GM12878 (cell line): Measurements from ENCODE around the gene ITIH1. TPM values are rescaled to one million over a fixed set of nuclear protein-coding genes. Genes with fewer than 3 reads are reported as not detected.

Experiments
- ATAC-seq: fragments of 200-7000 bp; cut with Tn5 transposase; 3 replicates; pipeline ENCODE4 v1.9.1; 2020; ENCODE audit warnings: mild to moderate bottlenecking, moderate library complexity
- BruUV-seq: library from RNA; stranded (reverse); fragments of 400-500 nt; replicated peaks from 2 replicates; lab custom pipeline; 2021; lab: Mats Ljungman, UMichigan
- CTCF ChIA-PET: fragments of 300-600 bp; sonication (Branson Sonifier 250); formaldehyde crosslinking; extraction: SDS; loops from one replicate; lab custom pipeline; 2021; ENCODE audit warnings: inconsistent platforms; lab: Yijun Ruan, JAX
- POLR2A ChIA-PET: fragments of 350-600 bp; formaldehyde crosslinking; extraction: SDS; loops from one replicate; lab custom pipeline; 2021; ENCODE audit warnings: inconsistent platforms; lab: Charles Lee
- RAD21 ChIA-PET: fragments of 300-600 bp; sonication (Branson Sonifier 250); formaldehyde crosslinking; loops from one replicate; lab custom pipeline; 2023; ENCODE audit warnings: antibody characterized with exemption; ENCODE audit not compliant: unreplicated experiment; lab: Charles Lee
- SMC1A ChIA-PET: fragments of 300-600 bp; sonication (Branson Sonifier 250); formaldehyde crosslinking; loops from one replicate; lab custom pipeline; 2023; ENCODE audit not compliant: unreplicated experiment, uncharacterized antibody; lab: Charles Lee
- DNase-seq: peaks from one replicate; pipeline ENCODE4 v3.0.0-alpha.2; 2011; ENCODE audit warnings: low read depth, low spot score
- FAIRE-seq: peaks from 3 replicates; lab custom pipeline; 2011; peaks lifted over from hg19 to GRCh38; lab: Jason Lieb, UNC
- H2AFZ ChIP-seq: 2 replicates; pipeline ENCODE4 v1.6.0; 2011; ENCODE audit warnings: low read depth, low read length, control low read depth; ENCODE audit not compliant: control insufficient read depth
- H3K27ac ChIP-seq: 2 replicates; pipeline ENCODE4 v1.5.1; 2011; ENCODE audit warnings: control low read depth; ENCODE audit not compliant: control insufficient read depth, insufficient read depth
- H3K27me3 ChIP-seq, 2 experiments: replicated peaks in 1 of 2; 2 replicates each; pipeline versions ENCODE4 v1.6.0 to v1.6.1; 2011; ENCODE audit warnings: low read length in 1 of 2; ENCODE audit not compliant: control insufficient read depth in 2 of 2, insufficient read depth in 2 of 2
- H3K36me3 ChIP-seq, 2 experiments: 2 replicates each; pipeline ENCODE4 v1.5.1; 2011; ENCODE audit warnings: low read length in 1 of 2; ENCODE audit not compliant: control insufficient read depth in 2 of 2, insufficient read depth in 2 of 2
- H3K4me1 ChIP-seq: 2 replicates; pipeline ENCODE4 v1.6.1; 2011; ENCODE audit warnings: mild to moderate bottlenecking, low read length, moderate library complexity, mixed read lengths; ENCODE audit not compliant: control insufficient read depth, insufficient read depth
- H3K4me2 ChIP-seq: 2 replicates; pipeline ENCODE4 v1.6.0; 2011; ENCODE audit warnings: control low read depth; ENCODE audit not compliant: control insufficient read depth, insufficient read depth
- H3K4me3 ChIP-seq: fragments of 200-600 bp; sonication (generic); 2 replicates; pipeline ENCODE4 v1.5.1; 2016
- H3K79me2 ChIP-seq: 2 replicates; pipeline ENCODE4 v1.6.0; 2011; ENCODE audit warnings: low read length; ENCODE audit not compliant: control insufficient read depth, insufficient read depth
- H3K9ac ChIP-seq: 2 replicates; pipeline ENCODE4 v1.8.0; 2011; ENCODE audit warnings: low read length, control low read depth, mixed read lengths; ENCODE audit not compliant: control insufficient read depth, insufficient read depth
- H3K9me3 ChIP-seq: replicated peaks from 3 replicates; pipeline ENCODE4 v1.5.1; 2011; ENCODE audit warnings: mild to moderate bottlenecking, low read length; ENCODE audit not compliant: control insufficient read depth, insufficient read depth
- H4K20me1 ChIP-seq: 2 replicates; pipeline ENCODE4 v1.6.0; 2011; ENCODE audit not compliant: control insufficient read depth, insufficient read depth
- EGR1 ChIP-seq, 2 experiments: IDR thresholded peaks; 1 replicate in 1 of 2; 2 replicates in 1 of 2; pipeline ENCODE4 v1.6.1; 2011 to 2012; ENCODE audit warnings: low read depth in 2 of 2, low read length in 2 of 2, borderline replicate concordance in 1 of 2, mild to moderate bottlenecking in 1 of 2, moderate library complexity in 1 of 2
- ESRRA ChIP-seq: IDR thresholded peaks from 2 replicates; pipeline ENCODE4 v1.6.1; 2012; ENCODE audit warnings: mild to moderate bottlenecking, low read length, improper control_type of control experiment
- IKZF1 ChIP-seq: fragments of 450-650 bp; conservative IDR thresholded peaks from 2 replicates; pipeline ENCODE4 v1.6.1; 2017; ENCODE audit warnings: antibody characterized with exemption, mild to moderate bottlenecking
- NFIC ChIP-seq: IDR thresholded peaks from 2 replicates; pipeline ENCODE4 v1.6.1; 2012; ENCODE audit warnings: low read depth, mild to moderate bottlenecking, inconsistent platforms, low read length, moderate library complexity
- RBBP5 ChIP-seq: fragments of 200-600 bp; sonication (generic); conservative IDR thresholded peaks from 2 replicates; pipeline ENCODE4 v1.6.1; 2016
- SMAD5 ChIP-seq: IDR thresholded peaks from 2 replicates; pipeline ENCODE4 v1.6.1; 2016; ENCODE audit warnings: antibody characterized with exemption, low read depth
- SMC3 ChIP-seq: IDR thresholded peaks from 2 replicates; pipeline ENCODE4 v1.6.1; 2011; ENCODE audit warnings: low read length, improper control_type of control experiment, borderline replicate concordance
- ZNF384 ChIP-seq: IDR thresholded peaks from 2 replicates; pipeline ENCODE4 v1.6.1; 2012; ENCODE audit warnings: low read depth, mild to moderate bottlenecking, low read length, improper control_type of control experiment, borderline replicate concordance
- ZNF687 ChIP-seq: fragments of 450-650 bp; IDR thresholded peaks from 2 replicates; pipeline ENCODE4 v1.6.1; 2017; ENCODE audit warnings: mild to moderate bottlenecking, moderate library complexity
- WGBS: methylation state at CpG from one replicate; pipeline ENCODE4 v1.1.6; 2016; ENCODE audit warnings: low lambda C conversion rate; ENCODE audit not compliant: insufficient replicate concordance, insufficient coverage; ENCODE audit errors: missing lambda C conversion rate; 5-methylcytosine and 5-hydroxymethylcytosine counted together
- in situ Hi-C: fragments of 300-500 bp; cut with MboI; formaldehyde crosslinking; loops from 9 replicates; pipeline ENCODE4 v1.14.3; 2018; ENCODE audit warnings: mixed read lengths
- intact Hi-C: fragments of 100-400 bp; cut with micrococcal nuclease; formaldehyde crosslinking; loops from one replicate; pipeline ENCODE4 v1.14.2; 2022; ENCODE audit not compliant: unreplicated experiment
- polyA plus RNA-seq, 11 experiments: library from polyadenylated mRNA; depleted of rRNA in 4 of 11; unstranded in 6 of 11; stranded (reverse) in 5 of 11; fragments of >200 nt; fragmentation: Nextera tagmentation in 4 of 11; fragmentation: Illumina TruSeq in 1 of 11; extraction: Ambion mirVana in 4 of 11; extraction: Trizol in 1 of 11; gene quantifications; 1 replicate in 1 of 11; 2 replicates in 10 of 11; pipeline versions ENCODE4 v1.2.1 to v1.2.3, GENCODE V29; 2011 to 2016; ENCODE audit warnings: inconsistent platforms in 2 of 11, missing spikeins in 2 of 11, low read depth in 1 of 11
- total RNA-seq, 4 experiments: library from RNA; depleted of rRNA in 3 of 4; stranded (reverse); fragments of >200 nt in 3 of 4; fragmentation: Illumina TruSeq in 1 of 4; extraction: Trizol in 1 of 4; gene quantifications; 2 replicates each; pipeline versions ENCODE4 v1.2.1 to v1.2.3, GENCODE V29; 2013 to 2021

The ITIH1 gene
- total and polyA plus RNA-seq, 10 of the 15 experiments (the other 5 are each of a cell fraction or from before 2014, with no cell fraction given), result 0.33 to 0.64 (median 0.44) TPM; not detected in 7

- no peaks in the 10 kb centered on the region for H3K27me3 ChIP-seq
- no peak overlapping the region for H3K4me2 ChIP-seq
- CTCF ChIA-PET, result no interaction called here
- no TSS peak for BruUV-seq
- in situ Hi-C loops, result no loop called here
- no peak overlapping the region for H3K27ac ChIP-seq
- POLR2A ChIA-PET, result no interaction called here
- SMC1A ChIA-PET, result no interaction called here
- H3K79me2 ChIP-seq, result peaks cover 2% of the 10 kb centered on the region; the same call in 1 of the 2 replicates
- peaks cover 11% of the 10 kb centered on the region for H3K4me1 ChIP-seq
- TF ChIP-seq IKZF1 (no peak), ESRRA (no peak)
- TF ChIP-seq, all 136 proteins: peak for 0
- FAIRE-seq (no peak), DNase-seq (no peak), ATAC-seq (no peak)
- Histone ChIP-seq H3K9ac (no peak overlapping the region), H4K20me1 (no peaks in the 10 kb centered on the region), H3K4me3 (no peak overlapping the region), H2AFZ (no peak overlapping the region), H3K36me3 (no peaks in the 10 kb centered on the region), H3K9me3 (no peaks in the 10 kb centered on the region)
- RAD21 ChIA-PET, result no interaction called here
- WGBS, result 34% methylated on average over 6 of the region's 6 CpGs
- intact Hi-C loops, result no loop called here
Measured at GRCh38 chr3:52774901-52775864, 2.2 kb upstream of the ITIH1 start.

GRCh38 chr3:52775877-52776276 lies 1.5 kb upstream of the ITIH1 start:
- FAIRE-seq, result no peak
- no peak overlapping the region for H3K27ac ChIP-seq
- no peak overlapping the region for H3K4me3 ChIP-seq
- H3K4me1 ChIP-seq, result peaks cover 11% of the 10 kb centered on the region
- ChIA-PET POLR2A (interaction anchor here (0.6 kb wide), 1 partner anchor 21 kb away, joined by 4 read pairs; no protein-coding TSS in a partner anchor), SMC1A (no interaction called here), CTCF (no interaction called here), RAD21 (no interaction called here)
- BruUV-seq, result no TSS peak
- H3K4me2 ChIP-seq, result no peak overlapping the region
- DNase-seq, result no peak
- no peaks in the 10 kb centered on the region for H3K36me3 ChIP-seq
- ATAC-seq, result no peak
- intact Hi-C loops (no loop called here), in situ Hi-C loops (no loop called here)
- no peaks in the 10 kb centered on the region for H4K20me1 ChIP-seq
- no peaks in the 10 kb centered on the region for H3K79me2 ChIP-seq
- H2AFZ ChIP-seq, result no peak overlapping the region; the same call in 1 of the 2 replicates
- 46% methylated on average over 8 of the region's 8 CpGs for WGBS
- H3K27me3 ChIP-seq, result no peaks in the 10 kb centered on the region
- no peak overlapping the region for H3K9ac ChIP-seq
- H3K9me3 ChIP-seq, result no peaks in the 10 kb centered on the region
- TF ChIP-seq EGR1 (IDR thresholded peaks at IDR 0.05; ENCODE audit: borderline replicate concordance in 1 of 2, low read depth in 2 of 2, low read length in 2 of 2) (no peak), ZNF687 (no peak), SMAD5 (no peak), RBBP5 (no peak), ZNF384 (no peak), SMC3 (no peak), NFIC (no peak)
